Panc1 (cell line): ENCODE data around the gene ZDHHC14. TPM values are rescaled to one million over a fixed set of nuclear protein-coding genes. Genes with fewer than 3 reads are reported as not detected.

Experiments used
- ATAC-seq: fragments of 200-7000 bp; cut with Tn5 transposase; 2 replicates; pipeline ENCODE4 v1.9.1; 2020; ENCODE audit warnings: mild to moderate bottlenecking, moderate library complexity
- BruUV-seq: library from RNA; stranded (reverse); fragments of 400-500 nt; replicated peaks from 2 replicates; lab custom pipeline; 2021; lab: Mats Ljungman, UMichigan
- CTCF ChIA-PET: fragments of 300-600 bp; sonication (Branson Sonifier 250); formaldehyde crosslinking; loops from one replicate; lab custom pipeline; 2022; ENCODE audit warnings: antibody characterized with exemption; lab: Charles Lee
- POLR2A ChIA-PET: fragments of 300-600 bp; sonication (Branson Sonifier 250); formaldehyde crosslinking; loops from one replicate; lab custom pipeline; 2022; ENCODE audit warnings: antibody characterized with exemption; lab: Charles Lee
- DNase-seq: peaks from one replicate; pipeline ENCODE4 v3.0.0-alpha.2; 2010; ENCODE audit warnings: low read depth, low spot score
- H3K27ac ChIP-seq: 2 replicates; pipeline ENCODE4 v1.5.1; 2011; ENCODE audit warnings: mild to moderate bottlenecking, low read length, inconsistent platforms
- H3K27me3 ChIP-seq: fragments of 200-500 bp; sonication (Bioruptor generic); 2 replicates; pipeline ENCODE4 v1.6.0; 2014; ENCODE audit warnings: low read length, inconsistent platforms; ENCODE audit not compliant: control insufficient read depth, insufficient read depth
- H3K36me3 ChIP-seq: fragments of 200-500 bp; sonication (Bioruptor generic); 2 replicates; pipeline ENCODE4 v1.5.1; 2014; ENCODE audit warnings: inconsistent platforms, mild to moderate bottlenecking, low read length, moderate library complexity; ENCODE audit not compliant: control insufficient read depth, insufficient read depth
- H3K4me1 ChIP-seq: 2 replicates; pipeline ENCODE4 v1.5.1; 2011; ENCODE audit warnings: inconsistent platforms, mild to moderate bottlenecking, low read length, moderate library complexity; ENCODE audit not compliant: control insufficient read depth, insufficient read depth
- H3K4me3 ChIP-seq, 2 experiments: 2 replicates each; pipeline ENCODE4 v1.5.1; 2011 to 2012; ENCODE audit warnings: low read depth in 2 of 2, low read length in 2 of 2, mild to moderate bottlenecking in 2 of 2, inconsistent platforms in 1 of 2, moderate library complexity in 1 of 2
- H3K9me3 ChIP-seq: fragments of 200-500 bp; sonication (Bioruptor generic); 2 replicates; pipeline ENCODE4 v1.5.1; 2014; ENCODE audit warnings: low read depth, mild to moderate bottlenecking, inconsistent platforms, low read length, moderate library complexity; ENCODE audit not compliant: control insufficient read depth, insufficient read depth
- POLR2AphosphoS5 ChIP-seq: IDR thresholded peaks from 2 replicates; pipeline ENCODE4 v1.6.1; 2012; ENCODE audit warnings: mild to moderate bottlenecking, low read depth, low read length, moderate library complexity
- SIN3A ChIP-seq: IDR thresholded peaks from 2 replicates; pipeline ENCODE4 v1.6.1; 2012; ENCODE audit warnings: low read depth, mild to moderate bottlenecking, low read length, moderate library complexity, borderline replicate concordance; ENCODE audit not compliant: insufficient read depth
- TCF7L2 ChIP-seq: IDR thresholded peaks from 2 replicates; pipeline ENCODE4 v1.6.1; 2011; ENCODE audit warnings: mild to moderate bottlenecking, low read depth, low read length, inconsistent platforms
- in situ Hi-C: cut with HindIII; loops from 2 replicates; pipeline ENCODE4 v1.10.0; 2016; ENCODE audit warnings: low sequenced_read_pairs, low pct_unique_long_range_greater_than_20kb
- intact Hi-C: fragments of 100-400 bp; cut with micrococcal nuclease; formaldehyde crosslinking; loops from one replicate; pipeline ENCODE4 v1.10.0; 2022; ENCODE audit not compliant: unreplicated experiment
- total RNA-seq: library from RNA; stranded (reverse); gene quantifications from one replicate; pipeline ENCODE4 v1.2.1, GENCODE V29; 2021; ENCODE audit not compliant: unreplicated experiment
- TF ChIP-seq, protein P1 (sequence below), 2 experiments: IDR thresholded peaks; 2 replicates each; pipeline ENCODE4 v1.6.1; 2011 to 2012; ENCODE audit warnings: low read depth in 2 of 2, control low read depth in 1 of 2, low read length in 1 of 2, mild to moderate bottlenecking in 1 of 2, moderate library complexity in 1 of 2; ENCODE audit not compliant: insufficient read depth in 1 of 2
- TF ChIP-seq, protein P2 (sequence below): fragments of 450-650 bp; IDR thresholded peaks from 2 replicates; pipeline ENCODE4 v1.5.1; 2017; ENCODE audit warnings: mild to moderate bottlenecking

Gene ZDHHC14
- total RNA-seq, 1 experiment from 2014 or later: 19.9 TPM

DNA sequence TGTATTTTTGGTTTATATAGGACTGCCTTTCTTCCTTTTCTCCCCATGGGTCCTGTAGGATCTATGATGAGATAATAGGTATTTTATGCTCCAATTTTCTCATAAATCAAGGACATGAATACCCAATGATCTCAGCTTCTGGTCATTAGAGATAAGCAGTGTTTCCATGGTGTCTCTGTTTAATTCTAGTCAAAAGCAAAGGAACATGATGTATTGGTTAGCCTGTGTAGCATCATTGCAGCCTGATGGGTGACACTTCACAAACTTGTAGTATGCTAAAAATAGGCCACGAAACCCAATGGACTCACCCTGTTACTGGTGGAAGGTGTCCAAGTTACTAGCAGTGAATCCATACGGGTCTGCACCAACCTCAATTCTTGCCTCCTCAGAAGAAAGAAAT, 325.9 kb downstream of the ZDHHC14 start:
- no peaks in the 10 kb centered on the region for H3K36me3 ChIP-seq
- in situ Hi-C loops (no loop called here), intact Hi-C loops (no loop called here)
- no peak for DNase-seq
- H3K27me3 ChIP-seq: no peaks in the 10 kb centered on the region
- TF ChIP-seq, protein P1, sequence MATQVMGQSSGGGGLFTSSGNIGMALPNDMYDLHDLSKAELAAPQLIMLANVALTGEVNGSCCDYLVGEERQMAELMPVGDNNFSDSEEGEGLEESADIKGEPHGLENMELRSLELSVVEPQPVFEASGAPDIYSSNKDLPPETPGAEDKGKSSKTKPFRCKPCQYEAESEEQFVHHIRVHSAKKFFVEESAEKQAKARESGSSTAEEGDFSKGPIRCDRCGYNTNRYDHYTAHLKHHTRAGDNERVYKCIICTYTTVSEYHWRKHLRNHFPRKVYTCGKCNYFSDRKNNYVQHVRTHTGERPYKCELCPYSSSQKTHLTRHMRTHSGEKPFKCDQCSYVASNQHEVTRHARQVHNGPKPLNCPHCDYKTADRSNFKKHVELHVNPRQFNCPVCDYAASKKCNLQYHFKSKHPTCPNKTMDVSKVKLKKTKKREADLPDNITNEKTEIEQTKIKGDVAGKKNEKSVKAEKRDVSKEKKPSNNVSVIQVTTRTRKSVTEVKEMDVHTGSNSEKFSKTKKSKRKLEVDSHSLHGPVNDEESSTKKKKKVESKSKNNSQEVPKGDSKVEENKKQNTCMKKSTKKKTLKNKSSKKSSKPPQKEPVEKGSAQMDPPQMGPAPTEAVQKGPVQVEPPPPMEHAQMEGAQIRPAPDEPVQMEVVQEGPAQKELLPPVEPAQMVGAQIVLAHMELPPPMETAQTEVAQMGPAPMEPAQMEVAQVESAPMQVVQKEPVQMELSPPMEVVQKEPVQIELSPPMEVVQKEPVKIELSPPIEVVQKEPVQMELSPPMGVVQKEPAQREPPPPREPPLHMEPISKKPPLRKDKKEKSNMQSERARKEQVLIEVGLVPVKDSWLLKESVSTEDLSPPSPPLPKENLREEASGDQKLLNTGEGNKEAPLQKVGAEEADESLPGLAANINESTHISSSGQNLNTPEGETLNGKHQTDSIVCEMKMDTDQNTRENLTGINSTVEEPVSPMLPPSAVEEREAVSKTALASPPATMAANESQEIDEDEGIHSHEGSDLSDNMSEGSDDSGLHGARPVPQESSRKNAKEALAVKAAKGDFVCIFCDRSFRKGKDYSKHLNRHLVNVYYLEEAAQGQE (IDR thresholded peaks at IDR 0.05; ENCODE audit: insufficient read depth in 1 of 2, low read depth in 2 of 2, low read length in 1 of 2): no peak
- no peak for TF ChIP-seq POLR2AphosphoS5
- TF ChIP-seq, protein P2, sequence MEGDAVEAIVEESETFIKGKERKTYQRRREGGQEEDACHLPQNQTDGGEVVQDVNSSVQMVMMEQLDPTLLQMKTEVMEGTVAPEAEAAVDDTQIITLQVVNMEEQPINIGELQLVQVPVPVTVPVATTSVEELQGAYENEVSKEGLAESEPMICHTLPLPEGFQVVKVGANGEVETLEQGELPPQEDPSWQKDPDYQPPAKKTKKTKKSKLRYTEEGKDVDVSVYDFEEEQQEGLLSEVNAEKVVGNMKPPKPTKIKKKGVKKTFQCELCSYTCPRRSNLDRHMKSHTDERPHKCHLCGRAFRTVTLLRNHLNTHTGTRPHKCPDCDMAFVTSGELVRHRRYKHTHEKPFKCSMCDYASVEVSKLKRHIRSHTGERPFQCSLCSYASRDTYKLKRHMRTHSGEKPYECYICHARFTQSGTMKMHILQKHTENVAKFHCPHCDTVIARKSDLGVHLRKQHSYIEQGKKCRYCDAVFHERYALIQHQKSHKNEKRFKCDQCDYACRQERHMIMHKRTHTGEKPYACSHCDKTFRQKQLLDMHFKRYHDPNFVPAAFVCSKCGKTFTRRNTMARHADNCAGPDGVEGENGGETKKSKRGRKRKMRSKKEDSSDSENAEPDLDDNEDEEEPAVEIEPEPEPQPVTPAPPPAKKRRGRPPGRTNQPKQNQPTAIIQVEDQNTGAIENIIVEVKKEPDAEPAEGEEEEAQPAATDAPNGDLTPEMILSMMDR: no peak
- TF ChIP-seq SIN3A: no peak
- no peak for TF ChIP-seq TCF7L2
- no peak overlapping the region for H3K27ac ChIP-seq
- POLR2A ChIA-PET: no interaction called here
- no TSS peak for BruUV-seq
- no peaks in the 10 kb centered on the region for H3K4me1 ChIP-seq
- H3K9me3 ChIP-seq: no peaks in the 10 kb centered on the region
- no peak; the same call in 1 of the 2 replicates for ATAC-seq
- H3K4me3 ChIP-seq: no peak overlapping the region
- CTCF ChIA-PET: no interaction called here

DNA sequence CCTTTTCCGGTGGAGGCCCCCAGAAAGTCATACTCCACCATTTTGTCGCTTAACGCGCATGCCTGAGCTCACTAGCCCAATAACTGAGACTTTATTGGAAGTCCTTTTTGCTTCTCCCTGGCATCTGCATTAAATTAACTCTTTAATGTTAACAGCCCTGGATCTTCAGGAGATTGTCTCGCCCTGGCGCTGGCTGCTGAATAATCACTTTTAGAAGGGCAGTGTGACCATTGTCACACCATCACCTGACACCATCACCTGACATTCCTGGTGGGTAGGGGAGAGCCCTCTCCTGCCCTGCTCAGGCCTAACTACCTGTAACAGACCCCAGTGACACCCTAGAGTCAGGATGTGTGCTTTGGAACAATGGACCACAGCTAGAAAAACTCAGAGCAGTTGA, 326.6 kb downstream of the ZDHHC14 start:
- Histone ChIP-seq H3K27ac (no peak overlapping the region), H3K4me3 (no peak overlapping the region), H3K36me3 (no peaks in the 10 kb centered on the region), H3K4me1 (no peaks in the 10 kb centered on the region), H3K9me3 (no peaks in the 10 kb centered on the region), H3K27me3 (no peaks in the 10 kb centered on the region)
- CTCF ChIA-PET: no interaction called here
- no TSS peak for BruUV-seq
- TF ChIP-seq, protein P2: no peak
- TF ChIP-seq, protein P1 (IDR thresholded peaks at IDR 0.05; ENCODE audit: insufficient read depth in 1 of 2, low read depth in 2 of 2, low read length in 1 of 2): no peak
- TF ChIP-seq POLR2AphosphoS5 (no peak), TCF7L2 (no peak), SIN3A (no peak)
- POLR2A ChIA-PET: no interaction called here
- ATAC-seq (no peak), DNase-seq (no peak)
- intact Hi-C loops: no loop called here
- in situ Hi-C loops: no loop called here
